ENCODE measurements around the gene MAEA.
"Not testable (repeated sequence)": the region's sequence is repeated elsewhere in the genome, so short reads cannot be mapped to it uniquely, and the experiment has no call there.

MAEA gene

GRCh38 chr4:1324443-1325175 is 34.9 kb downstream of the MAEA start:
- DNase-seq, result not testable (repeated sequence)

GRCh38 chr4:1325176-1325480 is 35.4 kb downstream of the MAEA start:
- DNase-seq, result no peak

DNA sequence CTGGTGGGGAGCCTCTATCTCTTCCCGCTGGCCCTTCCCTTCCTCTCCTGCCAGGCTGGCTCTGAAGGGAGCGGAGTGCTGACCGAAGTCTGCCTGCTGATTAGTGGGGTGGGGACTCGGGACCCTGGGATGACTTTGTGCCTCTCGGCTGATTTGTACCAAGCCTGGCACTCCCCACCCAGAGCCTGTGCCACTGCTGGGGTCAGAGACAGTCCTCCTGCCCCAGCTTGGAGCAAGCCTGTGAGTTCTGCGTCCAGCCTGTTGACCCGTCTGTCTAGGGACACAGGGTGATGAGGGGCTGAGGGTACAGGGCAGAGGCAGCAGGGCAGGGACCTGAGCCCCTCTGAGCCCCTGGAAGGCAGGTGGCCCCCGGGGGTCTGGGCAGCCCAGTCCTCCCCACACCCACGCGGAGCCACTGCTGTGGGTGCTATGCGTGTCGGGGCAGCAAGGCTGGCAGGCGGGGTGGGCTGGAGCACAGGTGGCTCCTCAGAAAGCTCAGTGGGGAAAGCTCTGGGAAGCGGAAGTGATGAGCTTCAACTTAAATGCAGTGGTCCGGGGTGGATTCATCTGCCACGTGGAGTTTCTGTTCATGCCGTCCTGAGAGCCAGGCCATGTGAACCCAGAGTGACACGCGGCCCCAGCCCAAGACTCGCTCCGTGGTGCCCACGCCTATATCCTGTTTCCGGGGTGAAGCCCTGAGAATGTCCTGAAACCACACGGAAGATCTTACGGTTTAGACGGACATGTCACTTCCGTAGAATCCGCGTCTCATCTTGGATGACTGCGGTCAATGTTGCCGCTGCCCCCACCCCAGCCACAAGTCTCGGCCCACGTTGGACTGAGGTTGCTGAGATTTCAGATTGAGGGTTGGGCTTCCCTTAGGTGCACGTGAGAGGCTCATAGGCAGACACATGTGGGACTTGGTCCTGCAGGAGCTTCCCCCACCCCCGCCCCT is 36.3 kb downstream of the MAEA start:
- no peak for DNase-seq

DNA sequence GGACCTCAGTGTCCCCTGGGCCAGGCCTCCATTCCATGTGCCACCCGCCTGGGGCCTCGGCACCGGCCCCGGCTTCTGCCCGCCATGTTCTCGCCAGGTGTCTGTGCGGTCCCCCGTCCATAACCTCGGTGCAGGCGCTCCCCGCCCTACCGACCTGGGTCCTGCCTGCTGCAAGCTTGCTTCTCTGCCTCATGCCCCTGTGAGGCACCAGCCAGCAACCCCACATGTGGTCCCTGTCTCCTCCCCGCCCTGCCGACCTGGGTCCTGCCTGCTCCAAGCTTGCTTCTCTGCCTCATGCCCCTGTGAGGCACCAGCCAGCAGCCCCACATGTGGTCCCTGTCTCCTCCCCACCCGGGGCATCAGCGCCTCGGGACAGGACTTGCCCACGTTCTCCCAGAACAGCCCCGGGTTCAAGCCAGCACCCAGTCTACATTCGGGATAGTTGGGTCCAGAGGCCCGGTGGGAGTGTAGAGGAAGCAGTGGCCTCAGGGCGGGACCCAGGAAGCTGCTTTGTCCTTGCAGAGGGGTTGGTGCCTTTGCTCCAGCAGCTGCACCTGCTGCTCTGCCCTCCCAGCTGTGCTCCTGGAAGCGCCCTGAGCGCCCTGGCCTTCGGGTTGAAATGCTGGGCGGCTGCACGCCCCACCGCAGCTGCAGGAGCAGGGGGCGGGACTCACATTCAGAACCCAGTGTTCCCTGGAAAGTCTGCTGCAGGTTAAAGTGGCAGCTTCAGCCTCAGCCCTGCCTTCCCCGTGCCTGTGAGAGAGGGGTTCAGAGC is 37.2 kb downstream of the MAEA start:
- no peak for DNase-seq

DNA sequence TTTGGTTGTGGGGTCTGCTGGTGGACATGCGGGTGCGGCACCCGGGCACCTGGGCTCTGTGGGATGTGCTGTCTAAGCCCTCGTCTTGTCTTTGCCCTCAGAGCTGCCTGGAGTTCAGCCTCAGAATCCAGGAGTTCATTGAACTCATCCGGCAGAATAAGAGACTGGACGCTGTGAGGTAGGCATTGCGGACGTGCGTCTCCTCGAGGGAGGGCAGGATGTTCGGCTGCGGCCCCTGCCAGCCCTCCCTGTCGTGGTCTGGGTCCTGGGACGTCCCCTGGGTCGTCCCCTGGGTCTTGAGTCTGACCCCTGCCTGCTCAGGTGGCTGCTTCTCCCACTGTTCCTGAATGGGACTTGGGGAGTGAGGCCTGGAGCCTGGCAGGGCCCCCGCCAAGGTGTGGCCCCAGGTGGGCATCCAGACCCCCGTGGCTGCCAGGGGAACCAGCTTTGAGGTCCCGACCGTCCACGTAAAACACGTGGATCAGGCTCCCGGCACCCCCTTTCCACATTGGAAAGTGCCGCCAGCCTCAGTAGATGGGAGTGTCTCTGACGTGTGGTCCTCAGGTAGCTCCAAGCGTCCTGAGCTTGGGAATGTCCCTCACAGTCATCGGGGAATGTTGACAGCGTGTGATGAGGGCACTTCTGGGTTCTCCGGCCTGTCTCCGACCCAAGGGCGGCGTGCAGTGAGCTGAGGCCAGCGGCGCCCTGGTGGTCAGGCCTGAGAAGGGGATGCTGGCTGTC is 38.0 kb downstream of the MAEA start:
- DNase-seq, result no peak

DNA sequence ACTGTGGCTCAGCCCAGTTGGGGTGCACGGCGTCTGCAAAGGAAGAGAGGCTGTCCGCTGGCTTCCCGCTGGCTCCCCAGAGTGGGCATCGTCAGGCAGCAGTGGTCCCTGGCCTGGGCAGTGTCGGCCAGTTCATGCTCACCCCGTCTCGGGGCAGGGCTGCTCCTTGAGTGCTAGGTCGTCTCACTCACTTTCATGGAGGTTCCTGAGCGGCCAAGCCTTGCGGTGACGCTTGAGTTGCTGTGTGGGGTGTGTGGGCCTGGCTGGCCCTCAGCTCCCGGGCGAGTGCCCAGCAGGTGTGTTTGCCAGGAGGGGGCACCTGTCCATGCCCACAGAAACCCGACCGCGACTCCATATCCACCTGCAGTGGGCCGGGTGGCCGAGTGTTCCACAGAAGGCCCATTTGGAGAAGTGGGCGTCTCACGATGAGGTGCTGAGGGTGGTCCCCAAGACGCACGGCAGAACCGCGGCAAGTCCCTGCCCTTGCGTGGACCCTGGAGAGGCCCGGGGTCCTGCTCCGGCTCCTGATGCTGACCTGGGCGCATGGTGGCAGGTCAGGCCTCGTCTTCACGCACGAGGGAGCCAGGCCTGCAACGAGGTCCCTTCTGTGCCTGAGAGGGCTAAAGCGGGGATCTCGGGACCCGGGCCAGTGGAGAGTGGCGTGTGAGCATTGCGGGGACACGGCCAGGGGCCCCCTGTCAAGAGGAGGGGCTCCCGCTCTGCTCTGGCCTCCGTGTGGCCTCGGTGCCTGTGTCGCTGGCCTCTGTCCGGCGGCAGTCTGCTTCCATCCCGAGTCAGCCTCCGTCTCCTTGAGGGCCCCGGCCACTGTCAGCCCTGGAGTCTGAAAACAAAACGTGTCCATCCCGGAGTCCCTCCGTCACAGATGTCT is 38.8 kb downstream of the MAEA start:
- no peak for DNase-seq

DNA sequence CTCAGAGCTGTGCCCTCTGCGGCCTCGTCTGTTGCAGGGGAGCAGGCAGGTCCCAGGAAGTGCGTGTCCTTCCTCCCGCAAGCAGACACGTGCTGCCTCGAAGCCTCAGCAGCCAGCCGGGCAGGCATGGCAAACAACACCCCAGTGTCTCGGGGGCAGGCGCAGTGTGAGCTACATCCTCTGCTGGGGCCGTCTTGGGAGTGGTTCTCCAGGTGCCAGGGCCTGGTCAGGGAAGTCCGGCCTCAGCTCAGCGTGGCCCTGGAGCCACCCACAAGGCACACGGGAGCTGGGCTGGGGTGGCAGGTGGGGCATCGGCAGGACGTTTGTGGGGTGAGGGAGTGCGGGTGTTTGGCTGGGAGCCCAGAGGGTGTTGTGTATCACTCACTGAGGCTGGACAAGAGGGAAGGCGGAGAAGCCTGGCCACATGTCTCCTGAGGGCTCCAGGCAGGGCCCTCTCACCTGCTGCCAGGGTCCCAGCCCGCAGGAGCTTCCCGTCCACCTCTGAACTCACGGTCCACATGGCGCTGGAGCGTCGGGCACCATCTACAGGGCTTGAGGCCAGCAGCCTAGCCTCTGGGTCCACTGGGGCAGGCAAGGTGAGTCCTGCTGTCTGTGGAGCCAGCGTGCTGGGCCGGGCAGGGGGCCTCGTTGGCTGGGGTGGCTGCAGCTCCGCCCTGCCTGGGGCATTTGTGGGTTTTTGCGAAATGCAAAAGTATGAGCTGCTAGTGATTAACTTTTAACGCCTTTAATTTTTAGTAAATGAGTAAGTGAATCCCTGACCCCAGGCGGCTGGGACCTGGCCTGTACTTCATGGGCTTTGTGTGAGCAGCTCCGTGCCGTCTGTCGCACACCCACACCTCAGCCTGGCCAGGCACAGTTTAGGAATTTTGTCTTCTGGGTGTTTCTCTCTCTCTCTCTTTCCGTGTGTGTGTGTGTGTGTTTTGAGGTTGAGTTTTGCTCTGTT is 40.0 kb downstream of the MAEA start:
- DNase-seq, result no peak

GRCh38 chr4:1330761-1331590 is 41.3 kb downstream of the MAEA start:
- no peak for DNase-seq

DNA sequence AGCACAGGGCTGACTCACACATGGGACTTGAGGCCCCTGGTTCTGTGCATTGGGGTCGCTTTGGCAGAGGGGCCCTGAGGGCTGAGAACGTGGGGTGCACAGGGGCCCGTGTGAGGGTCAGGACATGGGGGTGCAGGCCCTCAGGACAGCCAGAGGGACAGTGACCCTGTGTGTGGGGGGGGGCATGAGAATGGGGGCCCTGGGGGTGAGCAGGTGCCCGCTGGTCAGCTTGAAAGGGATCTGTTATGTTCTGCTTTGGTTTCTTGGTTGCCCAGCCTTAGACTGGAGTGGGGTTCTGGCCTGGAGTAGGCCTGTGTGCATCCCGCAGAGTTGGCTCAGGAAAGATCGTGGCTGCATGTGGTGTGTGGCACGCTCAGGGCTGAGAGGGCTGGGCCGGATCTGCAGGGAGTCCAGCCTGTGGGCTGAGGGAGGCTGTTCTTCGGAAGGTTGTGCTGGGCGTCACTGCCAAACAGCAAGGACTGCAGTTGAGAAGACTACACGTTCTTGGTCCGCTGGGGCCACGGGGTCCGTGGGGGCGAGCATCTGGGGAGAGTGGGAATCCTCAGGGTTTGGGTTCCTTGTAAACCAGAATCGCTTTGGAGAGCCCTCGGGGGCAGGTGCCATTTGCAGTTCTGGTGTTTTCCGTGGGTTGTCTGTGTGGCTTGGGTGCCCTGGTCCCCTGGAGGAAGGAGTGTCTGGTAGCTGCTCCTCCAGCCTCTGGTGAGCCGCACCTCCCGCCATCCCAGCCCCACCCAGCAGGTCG is 42.1 kb downstream of the MAEA start:
- no peak for DNase-seq

DNA sequence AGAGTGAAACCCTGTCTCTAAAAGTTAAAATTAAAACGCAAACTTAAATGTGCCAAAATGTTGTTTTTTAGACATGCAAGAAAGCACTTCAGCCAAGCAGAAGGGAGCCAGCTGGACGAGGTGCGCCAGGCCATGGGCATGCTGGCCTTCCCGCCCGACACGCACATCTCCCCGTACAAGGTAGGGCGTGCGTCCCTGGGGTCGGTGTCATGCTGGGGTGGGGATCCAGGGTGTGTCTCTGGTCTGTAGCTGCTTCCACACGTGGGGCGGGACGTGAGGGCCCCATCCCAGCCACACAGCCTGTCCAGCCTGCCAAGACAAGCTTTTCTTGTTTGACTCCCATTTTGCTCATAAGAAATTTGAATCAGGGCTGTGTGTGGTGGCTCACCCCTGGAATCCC is 43.0 kb downstream of the MAEA start:
- no peak for DNase-seq

GRCh38 chr4:1333256-1333655 is 43.6 kb downstream of the MAEA start:
- DNase-seq, result no peak

- DNase-seq, result not testable (repeated sequence)
Observed at GRCh38 chr4:1333851-1334578, 44.3 kb downstream of the MAEA start.

DNA sequence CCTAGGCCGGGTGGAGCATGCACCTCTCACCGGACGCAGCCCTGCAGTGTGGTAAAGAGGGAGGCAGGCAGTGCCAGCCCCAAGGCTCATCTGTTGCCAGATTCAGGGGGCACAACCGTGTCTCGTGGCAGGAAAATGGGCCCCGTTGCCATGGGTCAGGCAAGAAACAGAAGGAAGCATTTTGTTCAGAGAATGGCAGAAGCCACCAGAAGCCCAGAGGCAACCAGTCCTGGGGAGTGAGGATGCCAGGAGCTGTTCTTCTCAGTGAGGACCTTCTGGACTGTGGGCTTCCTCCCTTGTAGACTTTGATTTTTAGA is 44.8 kb downstream of the MAEA start:
- DNase-seq, result no peak

GRCh38 chr4:1335193-1335883 is 45.6 kb downstream of the MAEA start:
- not testable (repeated sequence) for DNase-seq

- no peak for DNase-seq
Observed at GRCh38 chr4:1336088-1336491, 46.4 kb downstream of the MAEA start.

- no peak for DNase-seq
Observed at GRCh38 chr4:1337376-1337831, 47.7 kb downstream of the MAEA start.

All from NCI-H446 treated with DMSO at 0.1 percent for 48 hours (cell line).